Activated naive CD8-positive, alpha-beta T cell treated with anti-CD3 and anti-CD28 coated beads, Interleukin-2, amount 50 U/mL, for 16 hours (primary cell): Measurements from ENCODE around the gene SARS2.

Experiments
- DNase-seq: peaks from one replicate; pipeline ENCODE4 v3.0.0-alpha.2; 2020; ENCODE audit warnings: low read depth, low spot score

The SARS2 gene

GRCh38 chr19:38917921-38918491 is 12.6 kb downstream of the SARS2 start:
- DNase-seq: no peak

- DNase-seq: no peak
Measured at GRCh38 chr19:38917516-38917915, 13.0 kb downstream of the SARS2 start.

- DNase-seq: no peak
Measured at GRCh38 chr19:38915329-38916321, 14.9 kb downstream of the SARS2 start.

GRCh38 chr19:38913958-38914357 is 16.6 kb downstream of the SARS2 start:
- DNase-seq: no peak

- DNase-seq: no peak
Measured at GRCh38 chr19:38912600-38913514, 17.7 kb downstream of the SARS2 start.

DNA sequence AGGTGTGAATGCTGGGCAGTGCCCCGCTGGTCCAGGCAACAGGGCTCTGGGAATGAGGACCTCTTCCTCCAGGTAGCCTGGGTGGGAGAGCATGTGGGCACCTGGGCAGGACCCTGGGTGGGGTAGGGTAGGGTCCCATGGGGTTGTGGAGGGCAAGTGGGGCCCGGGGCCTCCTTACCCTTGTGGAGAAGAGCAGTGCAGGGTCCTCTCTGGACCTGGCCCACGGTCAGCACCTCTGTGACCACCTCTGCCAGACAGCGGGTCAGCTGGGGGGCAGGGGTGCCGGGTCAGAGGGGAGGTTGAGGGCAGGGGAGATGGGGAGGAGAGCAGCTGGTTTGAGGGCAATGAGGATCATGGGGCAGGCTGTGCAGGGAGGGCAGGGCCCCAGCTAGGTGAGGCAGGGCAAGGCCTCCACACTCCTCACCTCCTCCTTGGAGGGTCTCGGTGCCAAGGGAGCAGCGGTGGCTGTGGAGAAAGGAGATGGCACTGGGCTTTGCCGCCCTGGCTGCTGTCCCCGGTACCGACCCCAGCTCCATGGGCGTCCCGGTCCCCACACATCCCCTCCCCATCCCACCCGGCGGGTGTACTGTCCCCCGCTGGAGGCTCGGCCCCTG is 19.1 kb downstream of the SARS2 start:
- no peak for DNase-seq

GRCh38 chr19:38910488-38910887 is 20.1 kb downstream of the SARS2 start:
- no peak for DNase-seq

DNA sequence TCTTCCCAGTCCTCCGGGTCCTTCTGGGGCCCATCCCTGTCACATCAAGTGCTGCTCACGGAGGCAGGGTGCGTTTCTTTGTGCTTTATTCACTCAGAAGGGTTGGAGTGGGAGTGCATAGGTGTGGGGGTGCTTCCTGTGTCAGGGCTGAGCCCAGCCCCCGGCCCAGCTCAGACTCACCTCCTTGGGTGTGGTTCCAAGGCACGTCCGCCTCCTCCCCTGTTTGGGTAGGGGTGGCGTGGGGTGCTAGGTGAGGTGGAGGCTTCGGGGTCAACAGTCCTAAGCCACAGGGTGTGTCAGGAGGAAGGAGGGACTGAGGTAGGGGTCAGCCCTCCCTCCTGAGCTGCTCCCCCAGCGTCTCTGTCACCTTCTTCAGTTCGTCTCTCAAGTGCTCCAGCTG is 21.7 kb downstream of the SARS2 start:
- DNase-seq: no peak

DNA sequence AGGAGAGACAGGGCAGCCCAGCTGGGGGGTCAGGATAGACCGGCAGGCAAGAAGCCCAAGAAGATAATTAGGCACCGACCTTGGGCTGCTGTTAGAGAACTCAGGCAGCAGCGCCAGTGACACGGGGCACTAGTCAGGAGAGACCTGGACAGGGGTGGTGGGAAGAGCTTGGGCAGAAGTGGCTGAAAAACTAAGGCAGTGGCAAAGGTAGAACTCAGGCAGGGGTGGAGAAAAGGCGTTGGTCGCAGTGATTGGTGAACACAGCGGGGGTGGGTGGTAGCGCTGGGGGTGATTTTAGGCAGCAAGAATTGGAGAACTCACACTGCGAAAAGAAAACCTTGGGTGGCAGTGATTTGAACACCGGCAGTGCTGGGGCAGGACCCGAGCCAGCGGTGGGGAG is 22.9 kb downstream of the SARS2 start:
- DNase-seq: no peak

DNA sequence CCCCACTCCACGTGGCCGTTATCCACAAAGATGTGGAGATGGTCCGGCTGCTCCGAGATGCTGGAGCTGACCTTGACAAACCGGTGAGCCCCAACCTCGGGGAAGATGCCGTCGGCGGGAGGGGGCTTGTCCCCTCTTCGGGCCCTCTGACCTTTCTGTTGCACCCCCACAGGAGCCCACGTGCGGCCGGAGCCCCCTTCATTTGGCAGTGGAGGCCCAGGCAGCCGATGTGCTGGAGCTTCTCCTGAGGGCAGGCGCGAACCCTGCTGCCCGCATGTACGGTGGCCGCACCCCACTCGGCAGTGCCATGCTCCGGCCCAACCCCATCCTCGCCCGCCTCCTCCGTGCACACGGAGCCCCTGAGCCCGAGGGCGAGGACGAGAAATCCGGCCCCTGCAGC is 23.3 kb downstream of the SARS2 start:
- no peak for DNase-seq

- DNase-seq: no peak
Measured at GRCh38 chr19:38905620-38906019, 24.9 kb downstream of the SARS2 start.

DNA sequence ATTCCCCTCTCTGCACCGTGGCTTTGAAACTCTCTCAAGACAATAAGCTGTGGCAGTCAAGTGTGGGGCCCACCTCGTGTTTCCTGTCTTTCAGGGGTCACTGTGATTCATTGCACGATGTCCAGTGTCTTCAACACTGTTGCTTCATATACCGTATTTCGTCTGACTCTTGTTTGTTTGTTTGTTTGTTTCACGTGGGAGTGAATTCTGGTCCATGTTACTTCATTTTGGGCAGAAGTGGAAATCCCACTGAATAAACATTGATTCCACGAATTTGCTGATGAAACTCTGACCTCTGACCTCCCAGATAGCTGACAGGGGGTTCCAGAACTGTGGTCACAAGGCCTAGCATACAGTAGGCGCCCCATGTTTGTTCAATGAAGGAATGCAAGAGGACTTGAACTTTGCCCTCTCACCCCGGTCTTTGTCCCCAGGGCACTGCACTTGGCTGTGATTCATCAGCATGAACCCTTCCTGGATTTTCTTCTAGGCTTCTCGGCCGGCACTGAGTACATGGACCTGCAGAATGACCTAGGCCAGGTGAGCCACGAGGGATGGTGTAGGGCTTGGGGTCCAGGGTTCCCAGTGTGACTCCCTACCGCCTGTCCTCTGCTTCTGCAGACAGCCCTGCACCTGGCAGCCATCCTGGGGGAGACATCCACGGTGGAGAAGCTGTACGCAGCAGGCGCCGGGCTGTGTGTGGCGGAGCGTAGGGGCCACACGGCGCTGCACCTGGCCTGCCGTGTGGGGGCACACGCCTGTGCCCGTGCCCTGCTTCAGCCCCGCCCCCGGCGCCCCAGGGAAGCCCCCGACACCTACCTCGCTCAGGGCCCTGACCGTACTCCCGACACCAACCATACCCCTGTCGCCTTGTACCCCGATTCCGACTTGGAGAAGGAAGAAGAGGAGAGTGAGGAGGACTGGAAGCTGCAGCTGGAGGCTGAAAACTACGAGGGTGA is 25.7 kb downstream of the SARS2 start:
- no peak for DNase-seq

- no peak for DNase-seq
Measured at GRCh38 chr19:38901683-38902082, 28.9 kb downstream of the SARS2 start.

DNA sequence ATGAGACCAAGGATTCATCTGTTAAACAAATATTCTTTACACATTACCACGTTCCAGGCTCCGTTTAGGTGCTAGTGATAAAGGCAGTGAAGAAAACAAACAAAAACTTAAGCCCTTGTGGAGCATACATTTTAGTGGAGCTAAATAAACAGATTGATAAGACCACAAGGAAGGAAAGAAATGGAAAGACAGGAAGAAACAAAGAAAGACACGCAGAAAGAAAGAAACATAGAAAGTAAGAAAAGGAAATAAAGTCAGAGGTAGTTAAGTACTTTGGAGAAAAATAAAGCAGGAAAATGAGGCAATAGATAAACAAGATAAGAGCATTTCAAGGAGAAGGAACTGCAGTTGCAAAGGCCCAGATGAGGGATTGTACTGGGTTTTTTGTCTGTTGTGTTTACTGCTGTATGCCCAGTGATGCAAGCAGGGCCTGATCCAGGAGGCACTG is 29.8 kb downstream of the SARS2 start:
- DNase-seq: no peak

GRCh38 chr19:38900202-38900629 is 30.3 kb downstream of the SARS2 start:
- no peak for DNase-seq

DNA sequence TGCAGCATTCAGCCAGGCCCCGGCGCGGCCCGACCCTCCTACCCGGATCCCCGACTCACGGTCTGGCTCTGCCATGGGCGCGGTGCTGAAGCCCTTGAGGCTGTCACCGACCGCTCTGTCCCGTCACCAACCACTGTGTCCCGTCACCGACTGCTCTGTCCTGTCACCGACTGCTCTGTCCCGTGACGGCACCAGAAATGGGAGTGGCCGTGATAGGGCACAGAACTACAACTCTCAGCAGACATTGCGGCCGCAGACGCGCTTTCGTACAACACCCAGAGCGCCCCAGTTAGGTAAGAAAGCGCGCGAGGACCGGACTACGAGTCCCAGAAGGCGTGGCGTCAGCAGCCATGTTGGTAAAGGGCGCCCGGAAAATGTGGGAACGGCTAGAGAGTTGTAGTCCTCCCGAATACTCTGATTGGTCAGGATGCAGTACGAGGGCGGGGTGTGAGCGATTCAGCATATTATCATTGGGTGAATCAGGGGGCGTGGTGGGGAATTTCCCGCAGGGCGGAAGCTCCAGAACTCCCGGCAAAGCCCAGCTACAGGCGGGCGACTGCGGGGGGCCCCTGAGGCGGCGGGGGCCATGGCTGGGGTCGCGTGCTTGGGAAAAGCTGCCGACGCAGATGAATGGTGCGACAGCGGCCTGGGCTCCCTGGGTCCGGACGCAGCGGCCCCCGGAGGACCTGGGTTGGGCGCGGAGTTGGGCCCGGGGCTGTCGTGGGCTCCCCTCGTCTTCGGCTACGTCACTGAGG is 30.9 kb downstream of the SARS2 start, which contains the start of the genes NFKBIB and SIRT2:
Gene NFKBIB, plus strand, starts transcription at position 523 of the 755 bp plus-strand sequence. Its CDS starts 64 bp downstream, at position 587.
Gene SIRT2, minus strand, starts transcription at position 172 of the 755 bp plus-strand sequence. Its CDS starts 97 bp downstream, at position 75.
- DNase-seq: peak; percentile 98

GRCh38 chr19:38898788-38899446 is 31.6 kb downstream of the SARS2 start:
- DNase-seq: no peak

DNA sequence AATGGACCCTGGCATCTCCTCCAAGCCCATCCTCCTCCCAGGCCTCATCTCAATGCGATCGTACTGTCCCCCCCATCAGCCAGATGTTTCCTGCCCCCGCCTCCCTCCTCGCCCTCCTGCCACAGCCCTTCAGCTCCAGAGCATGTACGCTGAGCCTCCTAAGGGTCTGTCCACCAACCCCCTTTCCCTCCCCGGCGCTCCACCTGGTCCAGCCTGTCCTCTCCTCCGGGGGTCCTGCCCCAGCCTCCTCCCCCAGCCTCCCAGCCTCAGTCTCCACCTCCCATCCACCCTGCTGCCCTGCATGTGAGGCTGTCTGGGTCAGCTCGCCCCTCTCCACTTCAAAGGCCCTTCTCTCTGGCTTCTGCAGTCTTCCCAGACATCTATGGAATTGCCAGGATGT is 35.6 kb downstream of the SARS2 start:
- DNase-seq: no peak

DNA sequence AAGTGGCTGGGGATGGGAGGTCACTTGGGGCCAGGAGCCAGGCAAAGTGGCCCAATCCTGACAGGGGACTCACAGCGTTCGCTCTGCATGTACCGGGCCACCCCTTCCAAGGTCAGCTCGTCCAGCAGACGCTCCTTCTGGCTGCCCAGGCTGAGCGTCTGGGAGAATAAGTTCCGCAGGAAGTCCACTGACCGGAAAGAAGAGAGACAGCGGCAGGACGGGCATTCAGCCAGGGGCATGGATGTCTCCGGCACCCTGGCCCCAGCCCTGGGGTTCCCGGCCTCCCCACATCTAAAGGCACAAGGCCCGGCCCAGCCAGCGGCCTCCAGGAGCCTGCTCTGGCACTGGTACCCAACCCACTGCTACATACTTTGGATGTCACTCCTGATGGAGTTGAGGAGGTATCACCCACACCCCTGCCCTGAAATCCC is 37.2 kb downstream of the SARS2 start:
- no peak for DNase-seq
